Stimulated activated naive CD4-positive, alpha-beta T cell (primary cell): ENCODE results near the gene DCAF5.

Source experiments
- DNase-seq, 6 experiments: peaks; one replicate each; lab custom pipeline; 2025; lab: John Stamatoyannopoulos, UW

Gene DCAF5

DNA sequence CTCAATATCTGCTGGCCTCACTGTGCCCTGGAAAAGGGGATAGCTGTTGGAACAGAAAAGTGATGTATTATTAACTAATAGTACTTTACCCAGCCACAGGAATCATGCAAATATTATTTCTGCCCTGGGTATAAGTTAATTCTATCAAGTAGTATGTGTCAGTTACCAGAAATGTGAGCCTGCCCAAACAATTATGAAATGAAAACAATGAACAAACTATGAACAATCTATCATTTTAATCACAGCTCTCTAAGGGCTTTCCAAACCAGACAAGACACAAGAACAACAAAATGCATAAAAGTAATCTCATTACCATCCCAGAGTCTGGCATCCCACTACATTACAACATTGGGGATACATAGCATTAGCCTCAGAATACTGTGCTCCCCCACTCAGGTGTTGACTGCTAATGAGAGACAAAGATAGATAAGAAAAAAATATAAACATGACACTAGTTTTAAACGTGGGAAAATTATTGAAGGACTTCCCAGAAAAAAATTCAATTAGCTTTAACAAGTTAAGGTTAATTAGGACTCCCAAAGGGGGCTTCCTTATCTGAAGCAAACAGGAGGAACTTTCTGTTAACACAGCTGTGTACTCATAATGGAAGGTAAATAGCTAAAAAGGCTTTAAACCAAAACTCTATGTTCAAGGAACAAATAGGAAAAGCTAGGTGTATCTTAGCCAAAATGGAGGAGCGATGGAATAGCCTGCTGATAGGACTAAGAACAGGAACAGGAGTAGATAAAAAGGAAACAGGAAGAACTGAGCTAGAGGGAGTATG lies 3.3 kb downstream of the DCAF5 start:
- no peak for DNase-seq

DNA sequence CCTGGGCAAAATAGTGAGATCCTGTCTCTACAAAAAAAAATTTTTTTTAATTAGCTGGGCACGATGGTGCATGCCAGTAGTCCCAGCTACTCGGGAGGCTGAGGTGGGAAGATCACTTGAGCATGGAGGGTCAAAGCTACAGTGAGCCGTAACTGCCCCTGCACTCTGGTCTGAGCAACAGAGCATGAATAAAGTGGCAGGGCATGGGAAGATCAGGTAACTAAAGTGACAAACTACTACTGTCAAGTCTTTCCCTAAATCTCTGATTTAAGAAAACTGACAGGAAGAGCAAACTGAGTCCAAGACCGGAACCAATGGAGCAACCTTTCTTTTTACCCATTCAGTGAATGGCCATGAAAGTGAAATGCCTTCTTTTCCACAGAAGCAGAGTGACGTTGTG lies 10.8 kb downstream of the DCAF5 start:
- DNase-seq: no peak

DNA sequence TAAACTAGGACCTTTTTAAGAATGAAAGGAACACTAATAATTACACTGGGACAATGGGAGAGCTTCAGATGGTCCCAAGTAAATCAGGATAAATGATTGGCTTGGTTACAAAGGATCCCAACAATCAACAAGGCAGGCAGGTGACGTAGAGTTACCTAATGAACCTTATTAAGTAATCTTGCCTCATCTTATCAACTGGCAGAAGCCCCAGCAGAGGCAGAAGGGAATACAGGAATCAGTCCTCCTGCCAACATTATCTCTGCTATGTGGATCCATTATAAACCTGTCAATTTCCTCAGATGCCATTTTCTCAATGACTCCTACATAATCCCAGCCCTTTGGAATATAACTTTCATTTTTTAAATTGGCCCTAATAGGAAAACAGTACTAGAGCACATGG lies 11.4 kb downstream of the DCAF5 start:
- DNase-seq: no peak

DNA sequence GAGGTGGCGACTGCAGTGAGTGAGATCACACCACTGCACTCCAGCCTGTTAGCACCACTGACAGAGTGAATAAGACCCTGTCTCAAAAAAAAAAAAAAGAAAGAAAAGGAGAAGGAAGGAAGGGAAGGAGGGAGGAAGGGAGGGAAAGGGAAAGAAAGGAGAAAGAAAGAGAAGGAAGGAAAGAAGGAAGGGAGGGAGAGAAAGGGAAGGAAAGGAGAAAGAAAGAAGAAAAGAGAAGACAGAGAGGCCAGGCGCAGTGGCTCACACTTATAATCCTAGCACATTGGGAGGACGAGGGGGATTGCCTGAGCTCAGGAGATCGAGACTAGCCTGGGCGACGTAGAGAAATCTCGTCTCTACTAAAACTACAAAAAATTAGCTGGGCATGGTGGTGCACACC lies 13.2 kb downstream of the DCAF5 start:
- no peak for DNase-seq

DNA sequence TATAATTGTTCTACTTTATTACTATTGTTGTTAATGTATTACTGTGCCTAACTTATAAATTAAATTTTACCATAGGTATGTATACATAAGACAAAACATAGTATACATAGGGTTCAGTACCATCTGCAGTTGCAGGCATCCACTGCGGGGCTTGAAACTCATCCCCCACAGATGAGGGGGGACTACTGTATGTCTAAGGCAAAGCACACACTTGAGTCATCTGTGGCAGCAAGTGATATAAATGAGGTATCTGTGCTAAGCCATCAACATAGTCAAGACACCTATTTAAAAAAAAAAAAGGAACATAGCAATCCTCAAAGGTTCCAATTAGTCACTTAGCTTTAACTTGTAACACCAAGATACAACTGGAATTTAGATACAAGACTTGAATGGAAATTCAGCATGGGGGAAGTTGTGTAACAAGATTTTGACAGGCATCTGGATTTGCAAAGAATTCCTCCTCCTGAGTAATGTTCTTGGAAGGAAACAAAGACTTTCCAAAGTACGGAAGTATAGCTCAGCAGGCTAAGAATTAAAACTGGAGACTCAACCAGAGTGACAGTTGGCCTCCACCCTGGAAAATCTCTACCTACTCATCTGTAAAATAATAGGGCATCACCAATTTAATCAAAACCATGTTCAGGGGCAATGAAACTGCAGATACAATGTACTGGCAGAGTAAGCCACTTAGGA lies 14.9 kb downstream of the DCAF5 start:
- DNase-seq: no peak

DNA sequence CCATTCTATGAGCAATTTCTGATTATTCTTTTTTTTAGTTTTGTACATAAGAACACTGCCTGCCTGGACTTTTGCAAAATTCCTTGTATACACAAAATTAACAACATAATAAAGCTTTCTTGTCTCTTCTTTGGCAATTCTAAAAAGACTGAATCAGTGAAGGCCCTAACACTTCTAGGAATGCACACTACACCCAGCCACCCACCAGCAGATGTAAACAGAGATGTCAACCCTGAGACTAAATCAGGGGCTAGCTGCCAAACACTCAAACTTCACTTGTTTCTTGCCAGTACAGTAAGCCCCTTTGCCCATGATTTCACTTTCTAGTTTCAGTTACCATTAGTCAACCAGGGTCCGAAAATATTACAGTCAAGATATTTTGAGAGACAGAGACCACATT lies 15.5 kb downstream of the DCAF5 start:
- no peak for DNase-seq

DNA sequence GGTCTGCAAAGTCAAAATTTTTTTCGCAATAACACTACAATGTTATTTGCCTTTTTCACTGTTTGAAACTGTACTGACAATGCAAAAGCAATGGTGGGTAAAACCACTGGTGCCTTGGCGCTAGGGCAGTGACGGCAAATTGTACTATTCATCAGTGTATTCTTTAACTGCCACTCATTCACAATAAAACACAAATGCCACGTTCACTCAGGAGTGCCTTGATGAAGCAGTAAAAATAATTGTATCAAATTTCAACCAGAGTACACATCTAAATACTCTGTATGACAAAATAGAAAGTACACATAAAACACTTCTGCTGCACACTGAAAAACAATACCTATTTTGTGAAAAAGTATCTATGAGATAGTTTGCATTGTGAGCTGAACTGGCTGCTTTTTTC lies 17.8 kb downstream of the DCAF5 start:
- DNase-seq: no peak

DNA sequence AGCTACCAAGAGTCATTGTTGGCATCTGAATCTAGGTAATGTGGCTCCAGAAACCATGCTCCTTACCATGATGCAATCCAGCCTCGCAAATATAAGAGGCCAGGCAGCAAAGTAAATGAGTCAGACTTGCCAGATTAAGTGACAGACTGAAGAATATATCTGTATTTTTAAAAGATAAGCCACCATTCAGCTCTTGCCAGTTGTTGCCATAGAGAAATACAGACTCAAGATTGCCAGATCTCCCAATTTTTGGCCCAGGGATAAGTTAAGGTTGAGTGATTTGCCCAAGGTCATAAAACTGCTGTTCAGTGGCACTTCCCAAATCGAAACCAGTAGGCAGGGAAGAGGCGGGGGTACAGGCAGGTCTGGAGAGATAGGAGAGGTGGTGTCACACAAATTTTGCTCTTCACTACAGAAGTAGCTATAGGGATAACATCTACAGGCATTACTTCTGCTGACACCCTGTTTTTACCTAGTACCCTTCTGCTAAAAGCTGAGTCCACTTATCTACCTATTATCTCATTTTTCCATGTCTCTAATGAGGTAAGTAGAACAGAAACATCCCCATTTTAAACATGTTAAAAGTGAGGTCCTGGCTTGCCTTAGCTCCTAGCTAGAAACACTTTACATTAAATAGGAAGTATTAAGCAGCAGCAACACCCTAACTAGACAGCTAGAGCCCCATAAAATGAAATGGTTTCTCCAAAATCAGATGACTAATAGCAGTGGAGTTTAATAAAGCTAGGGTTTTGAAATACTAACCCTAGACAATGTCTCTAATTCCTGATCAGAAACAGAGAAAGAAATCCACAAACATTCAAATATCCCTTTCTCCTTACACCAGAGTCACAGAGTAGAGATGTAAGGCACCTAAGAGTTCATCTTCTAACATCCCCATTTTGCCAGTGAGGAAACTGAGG lies 19.5 kb downstream of the DCAF5 start:
- DNase-seq: no peak

DNA sequence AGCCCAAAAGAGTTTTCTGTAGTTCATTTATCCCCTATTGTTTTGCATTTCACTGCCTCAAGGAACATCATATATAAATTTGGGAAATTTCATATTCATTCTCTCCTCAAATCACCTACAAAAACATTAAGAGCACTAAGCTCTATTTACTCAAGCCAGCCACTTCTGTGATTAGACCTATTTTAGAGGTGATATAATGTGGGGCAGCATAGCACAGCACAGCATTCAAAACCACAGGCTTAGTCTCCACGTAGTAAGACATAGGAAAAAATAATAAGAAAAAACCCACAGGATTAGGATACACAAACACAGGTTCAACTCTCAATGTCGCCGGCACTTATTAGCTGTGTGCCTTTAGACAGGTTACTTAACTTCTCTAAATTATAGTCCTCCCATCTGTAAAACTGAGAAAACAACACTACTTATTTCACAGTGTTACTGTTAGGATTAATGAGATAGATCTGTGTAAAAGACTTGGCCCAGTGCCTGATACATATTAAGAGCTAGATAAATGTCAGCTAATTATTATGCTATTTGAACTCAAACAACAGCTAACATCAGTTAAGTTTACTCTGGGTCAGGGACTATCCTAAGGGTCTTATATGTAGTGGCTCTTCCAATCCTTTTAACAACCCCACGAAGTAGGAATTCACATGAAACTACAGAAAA lies 20.3 kb downstream of the DCAF5 start:
- no peak for DNase-seq

DNA sequence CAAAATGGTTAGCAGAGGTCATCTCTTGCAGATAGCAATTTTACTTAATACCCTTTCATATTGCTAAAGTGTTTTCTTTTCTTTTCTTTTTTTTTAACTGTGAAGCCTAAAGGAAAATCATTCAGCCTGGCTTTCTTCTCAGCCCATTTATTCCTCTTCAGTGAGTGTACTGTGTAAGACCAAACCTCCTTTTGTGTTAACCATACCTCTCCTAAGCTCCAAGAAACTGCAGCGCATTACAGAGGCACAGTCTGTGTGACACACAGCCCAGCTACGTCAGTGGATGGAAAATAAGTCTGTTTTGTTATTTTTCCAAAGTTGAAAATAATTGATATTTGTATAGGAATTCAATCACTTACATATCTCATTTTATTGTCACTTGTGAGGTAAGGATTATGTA lies 21.7 kb downstream of the DCAF5 start:
- no peak for DNase-seq

DNA sequence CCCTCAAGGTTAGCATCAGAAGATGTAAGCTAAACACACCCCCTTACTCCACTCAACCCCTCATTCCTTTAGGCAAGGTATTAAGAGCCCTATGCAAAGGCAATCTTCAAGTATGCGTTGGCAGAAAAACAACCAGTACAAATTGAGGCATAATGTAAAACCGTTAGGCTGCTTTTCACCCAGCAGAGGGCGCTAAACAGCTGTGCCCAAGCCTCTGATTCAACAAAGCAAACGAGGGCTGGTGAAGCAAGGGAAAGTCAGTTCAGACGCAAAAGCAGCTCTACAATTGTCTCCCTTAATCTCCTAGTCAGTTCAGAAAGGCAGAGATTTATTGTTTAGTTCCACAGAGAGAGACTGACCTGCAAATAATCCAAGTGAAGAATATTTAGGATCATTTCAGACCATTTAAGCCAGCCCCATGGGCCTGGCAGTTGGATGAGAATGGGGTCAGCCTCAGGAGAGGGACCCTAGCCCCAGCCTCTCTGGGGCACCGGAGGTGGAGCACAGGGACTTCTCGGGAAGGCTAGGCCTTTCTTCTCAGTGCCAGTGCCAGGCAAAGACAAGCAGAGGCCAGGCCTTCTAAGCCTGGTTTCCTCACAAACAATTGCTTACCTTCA lies 23.5 kb downstream of the DCAF5 start:
- DNase-seq: peak; percentile 13 to 80 (median 60)

DNA sequence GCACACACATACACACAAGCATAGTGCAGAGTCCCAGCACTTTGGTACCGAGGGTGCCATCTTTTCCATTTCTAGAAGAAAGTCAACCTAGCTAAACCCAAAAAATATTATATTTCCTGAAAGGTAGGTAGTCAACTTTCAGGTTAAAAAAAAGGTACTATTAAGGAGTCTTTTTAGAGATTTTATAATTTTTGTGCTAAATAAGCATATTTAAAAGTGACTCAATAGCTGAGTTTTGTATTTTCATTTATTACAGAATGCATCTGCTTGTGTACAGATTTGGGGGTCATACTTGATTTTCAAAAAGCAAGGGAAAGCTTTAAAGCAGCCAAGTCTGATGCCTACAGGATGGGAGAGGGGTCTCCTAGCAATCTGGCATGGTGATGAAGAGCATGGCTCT lies 34.6 kb downstream of the DCAF5 start:
- no peak for DNase-seq

DNA sequence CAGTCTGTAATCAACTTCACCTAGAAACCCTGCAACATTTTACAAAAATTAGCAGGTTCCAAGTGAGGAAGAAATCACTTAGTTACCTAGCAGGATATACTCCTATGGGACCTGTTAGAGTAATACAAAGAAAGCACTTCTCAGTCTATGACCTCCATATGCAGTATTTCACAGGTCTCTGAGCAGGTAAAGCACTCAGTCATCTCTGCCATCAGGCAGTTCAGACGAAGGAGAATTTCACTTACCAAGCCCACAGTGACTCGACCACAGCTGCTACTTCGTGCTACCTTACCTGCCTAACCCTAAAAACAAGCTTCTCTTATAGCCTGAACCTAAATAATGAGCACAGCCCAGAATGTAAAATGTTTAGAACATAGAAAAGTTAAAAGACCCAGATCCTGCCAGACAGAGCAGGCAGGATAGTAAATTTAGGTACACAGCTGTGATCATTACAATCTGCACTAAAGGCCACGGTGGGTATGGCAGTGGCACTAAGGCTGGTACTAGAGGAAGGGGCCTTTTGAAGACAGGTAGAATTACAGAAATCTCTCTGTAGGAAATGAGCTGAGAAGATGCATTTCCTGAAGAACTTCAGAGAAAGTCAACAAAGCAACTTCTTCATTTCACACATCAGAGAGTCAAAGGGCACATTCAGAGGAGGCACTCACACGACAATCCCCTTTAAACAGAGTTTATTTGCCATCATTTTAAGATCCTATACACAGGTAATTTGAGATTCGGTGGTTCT lies 35.7 kb downstream of the DCAF5 start:
- DNase-seq: peak in 3 of 6 experiments; percentile 56 to 67 (median 64)

DNA sequence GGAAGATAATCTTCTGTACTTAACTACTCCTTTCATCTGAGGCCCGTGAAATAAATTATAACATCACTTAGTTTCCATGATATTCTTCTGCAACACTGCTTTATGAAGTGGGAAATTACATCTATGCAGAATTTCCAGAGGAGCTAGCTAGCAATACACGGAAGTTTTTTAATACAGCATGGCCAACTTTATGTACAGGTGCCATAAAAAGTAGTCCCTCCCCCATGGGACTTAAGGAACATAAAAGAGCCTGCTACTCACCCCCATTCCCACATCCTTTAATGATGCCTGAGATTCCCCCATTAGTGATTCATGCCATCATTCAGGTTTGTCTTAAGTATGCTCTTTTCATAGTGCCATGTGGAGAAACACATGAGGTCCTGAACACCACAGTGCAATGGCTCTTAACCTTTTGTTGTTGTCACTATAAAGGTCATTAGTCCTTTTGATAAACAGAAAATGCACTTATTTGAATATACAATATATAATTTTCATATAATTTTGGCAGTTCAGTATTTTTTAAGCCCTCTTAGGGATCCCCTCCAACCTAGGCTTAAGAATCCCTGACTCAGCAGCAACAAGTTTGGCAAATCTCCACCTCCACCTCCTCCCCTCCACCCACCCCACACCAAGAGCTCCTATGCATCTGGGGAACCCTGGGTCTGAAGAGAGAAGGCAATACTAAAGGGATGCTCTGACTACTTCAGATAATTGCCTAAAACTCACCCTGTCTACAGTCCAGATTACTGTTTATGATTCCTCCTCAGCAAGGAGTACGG lies 37.3 kb downstream of the DCAF5 start:
- no peak for DNase-seq

DNA sequence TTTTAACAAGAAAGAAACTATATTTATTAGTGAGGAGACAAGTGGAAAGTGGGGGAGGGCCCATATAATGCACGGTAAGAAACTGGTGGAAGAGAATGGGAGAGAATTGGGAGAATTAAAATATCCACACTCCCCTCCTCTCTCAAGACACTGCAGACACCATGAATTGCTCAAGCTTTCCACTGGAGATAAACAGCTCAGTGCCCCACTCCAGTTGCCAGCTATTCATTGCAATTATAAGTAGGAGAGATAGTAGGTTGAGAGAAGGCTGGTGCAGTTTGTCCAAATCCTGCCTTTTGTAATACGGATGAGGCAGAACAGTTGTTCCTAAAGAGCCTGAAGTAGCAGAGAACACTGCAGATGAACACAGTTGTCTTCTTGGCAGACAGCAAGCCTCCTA lies 38.2 kb downstream of the DCAF5 start:
- no peak for DNase-seq

DNA sequence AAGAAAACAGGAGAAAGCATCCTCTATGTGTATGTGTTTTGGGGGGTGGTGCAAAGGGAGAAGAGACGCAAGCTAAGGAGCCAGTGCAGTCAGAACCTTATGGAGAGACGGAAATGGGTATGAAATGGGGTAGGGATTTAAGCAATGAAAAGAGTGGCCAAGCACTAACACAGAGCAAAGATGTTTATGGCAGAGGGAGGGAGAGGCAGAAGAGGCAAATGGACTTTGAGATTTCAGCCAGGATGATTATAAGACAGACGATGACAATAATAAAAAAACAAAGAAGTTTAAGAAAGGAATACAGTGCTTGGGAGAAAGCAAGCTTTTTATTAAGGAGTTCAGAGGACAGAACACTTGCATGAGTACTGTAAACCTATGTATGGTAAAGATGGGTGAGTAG lies 44.6 kb downstream of the DCAF5 start:
- no peak for DNase-seq

DNA sequence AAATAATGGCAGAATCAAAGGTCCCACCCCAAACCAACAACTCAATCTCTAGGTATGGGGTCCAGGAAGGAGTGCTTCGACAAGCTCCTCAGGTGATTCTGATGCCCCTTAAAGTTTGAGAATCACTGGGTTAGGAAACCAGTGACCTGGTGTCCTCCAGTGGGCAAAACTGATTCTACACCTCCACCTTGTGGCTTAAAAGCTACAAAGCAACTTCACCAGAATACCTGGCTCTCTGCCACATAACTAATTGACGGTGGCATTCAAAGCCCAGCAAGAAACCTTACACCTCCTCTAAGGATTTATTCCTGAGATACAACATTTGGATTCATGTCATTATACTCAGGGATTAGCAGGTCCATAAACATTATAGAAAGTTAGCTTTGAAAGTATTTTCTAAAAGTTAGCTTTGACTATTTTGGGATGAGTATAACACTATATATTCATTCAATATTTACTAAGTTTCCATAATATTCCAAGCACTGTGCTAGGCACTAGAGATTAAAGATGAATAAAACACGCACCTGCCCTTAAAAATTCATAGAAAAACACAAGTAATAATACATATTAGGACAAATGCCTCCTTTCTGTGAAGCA lies 45.4 kb downstream of the DCAF5 start:
- DNase-seq: peak in 4 of 6 experiments; percentile 10 to 47 (median 28)

DNA sequence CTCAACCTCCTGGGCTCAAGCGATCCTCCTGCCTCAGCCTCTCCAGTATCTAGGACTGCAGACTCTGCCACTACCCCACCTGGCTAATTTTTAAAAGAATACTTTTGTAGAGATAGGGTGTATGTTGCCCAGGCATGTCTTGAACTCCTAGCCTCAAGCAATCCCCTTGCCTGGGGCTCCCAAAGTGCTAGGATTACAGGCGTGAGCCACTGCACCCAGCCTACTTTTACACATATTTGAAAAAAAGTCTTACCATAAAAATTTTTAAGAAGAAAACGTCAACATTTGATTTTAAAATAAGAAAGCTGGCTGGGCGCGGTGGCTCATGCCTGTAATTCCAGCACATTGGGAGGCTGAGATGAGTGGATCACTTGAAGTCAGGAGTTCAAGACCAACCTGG lies 46.5 kb downstream of the DCAF5 start:
- DNase-seq: no peak

DNA sequence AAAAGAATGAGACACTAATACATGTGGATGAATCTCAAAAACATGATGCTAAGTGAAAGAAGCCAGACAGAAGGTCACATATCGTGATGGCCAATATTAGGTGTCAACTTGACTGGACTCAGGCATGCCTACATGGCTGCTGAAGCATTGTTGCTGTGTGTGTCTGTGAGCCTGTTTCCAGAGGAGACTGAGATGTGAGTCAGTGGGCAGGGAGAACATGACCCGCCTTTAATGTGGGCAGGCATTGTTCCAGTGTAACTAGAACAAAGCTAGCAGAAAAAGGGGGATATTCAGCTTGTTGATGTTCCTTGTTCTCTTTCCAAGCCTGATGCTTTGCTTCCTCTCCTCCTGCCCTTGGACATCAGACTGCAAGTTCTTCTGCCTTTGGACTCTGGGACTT lies 47.6 kb downstream of the DCAF5 start:
- DNase-seq: no peak
